ENCODE results near the gene MESP2.

The MESP2 gene

GRCh38 chr15:89749526-89749925, 26.6 kb upstream of the MESP2 start:
- TF ChIP-seq ZNF274 (IDR thresholded peaks at IDR 0.05; ENCODE audit: low read depth, low read length) = no peak
- no peak overlapping the region for H3K4me3 ChIP-seq (ENCODE audit: low read length)

GRCh38 chr15:89749951-89750559, 26.1 kb upstream of the MESP2 start:
- peak overlapping the region; percentile 2; the same call in 1 of the 2 replicates for H3K4me3 ChIP-seq (ENCODE audit: low read length)
- TF ChIP-seq ZNF274 (IDR thresholded peaks at IDR 0.05; ENCODE audit: low read depth, low read length) = no peak

DNA sequence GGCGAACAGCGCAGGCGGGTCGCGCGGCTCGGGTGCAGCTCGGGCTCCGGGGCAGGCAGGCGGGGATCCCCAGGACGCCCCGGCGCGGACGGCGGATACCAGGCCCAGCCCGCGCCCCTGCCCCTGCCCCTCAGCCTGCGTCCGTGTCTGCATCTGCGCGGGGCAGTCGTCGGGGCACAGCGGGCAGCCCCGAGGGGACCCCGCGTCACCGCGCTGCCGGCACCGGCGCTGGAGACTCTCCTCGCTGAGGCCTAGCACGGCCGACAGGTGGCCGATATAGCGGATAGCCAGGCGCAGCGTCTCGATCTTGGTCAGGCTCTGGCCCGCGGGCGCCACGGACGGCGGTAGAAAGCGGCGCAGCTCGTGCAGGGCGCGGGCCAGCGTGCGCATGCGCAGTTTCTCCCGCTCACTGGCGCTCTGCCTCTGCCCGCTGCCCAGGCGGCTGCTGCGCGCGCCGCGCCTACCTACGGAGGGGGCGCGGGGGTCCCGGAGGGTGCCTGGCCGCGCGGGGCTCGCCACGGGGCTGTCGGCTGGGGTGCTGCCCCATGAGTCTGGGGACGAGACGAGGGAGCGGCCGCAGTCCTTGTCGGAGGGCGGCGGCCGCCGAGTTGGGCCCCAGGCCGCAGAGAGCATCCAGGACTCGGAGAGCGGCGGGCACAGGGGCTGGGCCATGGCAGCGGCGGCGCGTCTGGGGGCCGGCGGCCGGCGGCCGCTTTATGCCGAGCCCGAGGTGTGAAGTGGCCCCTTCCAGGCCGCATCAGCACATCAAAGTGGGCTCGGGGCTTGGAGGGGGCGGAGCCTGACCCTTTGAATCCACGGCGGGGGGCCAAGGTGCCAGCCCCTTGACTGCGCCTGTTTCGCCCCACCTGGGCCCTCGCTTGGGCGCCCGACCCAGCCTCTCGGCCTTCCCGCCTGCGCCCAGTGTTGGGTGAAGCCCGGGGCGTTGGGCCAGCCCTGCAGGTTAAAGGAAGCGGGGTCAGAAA, 25.3 kb upstream of the MESP2 start, which contains the start of gene MESP1:
MESP1 (minus strand) TSS at position 690 of the 983 bp plus-strand sequence; CDS start at position 672, 18 bp downstream.
- no peak for TF ChIP-seq ZNF274 (IDR thresholded peaks at IDR 0.05; ENCODE audit: low read depth, low read length)
- H3K4me3 ChIP-seq (ENCODE audit: low read length) = peak within 1 kb of the TSS; percentile 58; the same call in 1 of the 2 replicates

DNA sequence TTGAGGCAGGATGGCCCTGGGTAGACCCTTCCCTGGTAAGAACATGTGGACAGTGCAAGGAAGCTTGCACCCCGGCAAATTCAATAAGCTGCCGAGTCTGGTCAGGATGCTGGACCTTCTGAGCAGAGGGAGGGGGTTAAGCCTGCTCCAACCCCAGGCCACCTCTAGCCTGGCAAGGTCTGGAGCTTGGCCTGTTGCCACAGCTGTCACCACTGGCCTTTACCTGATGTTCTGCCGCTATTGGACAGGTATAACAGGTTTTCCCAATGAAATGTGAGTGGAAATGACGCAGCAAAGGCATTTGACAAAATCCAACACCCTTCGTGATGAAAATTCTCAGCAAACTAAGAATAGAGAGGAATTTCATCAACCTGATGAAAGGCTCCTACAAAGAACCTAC, 24.4 kb upstream of the MESP2 start:
- H3K4me3 ChIP-seq (ENCODE audit: low read length) = no peak overlapping the region
- TF ChIP-seq ZNF274 (IDR thresholded peaks at IDR 0.05; ENCODE audit: low read depth, low read length) = no peak

GRCh38 chr15:89753855-89754254, 22.3 kb upstream of the MESP2 start:
- no peak for TF ChIP-seq ZNF274 (IDR thresholded peaks at IDR 0.05; ENCODE audit: low read depth, low read length)
- H3K4me3 ChIP-seq (ENCODE audit: low read length) = no peak overlapping the region

- no peak overlapping the region for H3K4me3 ChIP-seq (ENCODE audit: low read length)
- no peak for TF ChIP-seq ZNF274 (IDR thresholded peaks at IDR 0.05; ENCODE audit: low read depth, low read length)
These were observed 21.6 kb upstream of the MESP2 start for GRCh38 chr15:89754361-89755154.

- no peak overlapping the region for H3K4me3 ChIP-seq (ENCODE audit: low read length)
- no peak for TF ChIP-seq ZNF274 (IDR thresholded peaks at IDR 0.05; ENCODE audit: low read depth, low read length)
These were observed 20.4 kb upstream of the MESP2 start for GRCh38 chr15:89755701-89756100.

DNA sequence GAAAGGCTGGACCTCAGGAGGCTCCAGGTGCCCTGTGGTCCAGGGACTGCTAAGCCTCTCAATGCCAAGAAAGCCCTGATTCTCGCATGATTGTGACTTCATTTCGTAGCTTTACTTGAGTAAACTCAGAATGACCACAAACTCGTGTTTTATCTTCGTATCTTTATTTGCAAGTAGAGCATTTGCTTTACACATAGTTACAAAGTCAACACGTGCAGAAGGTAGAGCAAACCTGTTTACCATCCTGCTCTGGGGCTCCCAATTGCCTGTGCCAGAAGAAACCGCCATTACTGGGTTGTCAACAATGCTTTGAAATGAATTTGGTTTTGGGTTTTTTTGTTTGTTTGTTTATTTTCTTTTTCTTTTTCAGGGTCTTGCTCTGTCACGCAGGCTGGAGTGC, 19.2 kb upstream of the MESP2 start:
- no peak overlapping the region for H3K4me3 ChIP-seq (ENCODE audit: low read length)
- TF ChIP-seq ZNF274 (IDR thresholded peaks at IDR 0.05; ENCODE audit: low read depth, low read length) = no peak

DNA sequence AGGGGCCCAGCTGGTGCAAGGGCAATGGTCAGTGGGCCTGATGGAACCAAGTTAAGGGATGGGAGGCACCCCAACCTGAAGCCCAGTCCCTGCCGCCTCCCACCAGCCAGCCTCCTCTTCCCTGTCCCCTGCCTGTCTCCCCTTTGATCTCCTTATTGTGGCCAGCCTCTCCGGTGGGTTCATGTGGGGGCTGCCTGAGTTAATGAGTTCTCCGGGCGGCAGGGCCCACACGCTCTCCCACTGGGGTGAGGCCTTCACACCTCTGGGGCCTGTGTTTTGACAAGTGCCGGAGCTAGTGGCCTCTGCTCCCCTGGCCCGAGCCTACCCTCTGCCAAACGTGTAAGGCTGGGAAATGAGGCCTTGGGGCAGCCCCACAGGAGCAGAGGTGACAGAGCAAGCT, 17.8 kb upstream of the MESP2 start:
- no peak for TF ChIP-seq ZNF274 (IDR thresholded peaks at IDR 0.05; ENCODE audit: low read depth, low read length)
- H3K4me3 ChIP-seq (ENCODE audit: low read length) = no peak overlapping the region

GRCh38 chr15:89758981-89759380, 17.2 kb upstream of the MESP2 start:
- H3K4me3 ChIP-seq (ENCODE audit: low read length) = no peak overlapping the region

DNA sequence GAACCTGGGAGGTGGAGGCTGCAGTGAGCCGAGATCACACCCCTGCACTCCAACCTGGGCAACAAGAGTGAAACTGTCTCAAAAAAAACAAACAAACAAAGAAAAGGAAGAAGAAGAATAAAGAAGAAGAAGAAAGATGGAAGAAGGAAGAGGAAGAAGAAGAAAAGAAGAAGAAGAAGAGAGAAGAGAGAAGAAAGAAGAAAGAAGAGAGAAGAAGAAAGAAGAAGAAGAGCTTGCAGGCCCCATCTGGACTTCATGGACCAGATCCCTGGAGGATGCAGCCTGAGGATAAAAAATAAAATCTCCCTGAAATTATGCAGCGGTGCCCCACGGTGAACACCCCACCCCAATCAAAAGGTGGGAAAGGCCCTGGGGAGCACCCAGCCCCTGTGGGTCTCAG, 16.3 kb upstream of the MESP2 start:
- TF ChIP-seq ZNF274 (IDR thresholded peaks at IDR 0.05; ENCODE audit: low read depth, low read length) = no peak

More at GRCh38 chr15:89758981-89759380, 17.2 kb upstream of the MESP2 start:
- TF ChIP-seq ZNF274 (IDR thresholded peaks at IDR 0.05; ENCODE audit: low read depth, low read length) = no peak

GRCh38 chr15:89760303-89761008, 15.7 kb upstream of the MESP2 start:
- no peak for TF ChIP-seq ZNF274 (IDR thresholded peaks at IDR 0.05; ENCODE audit: low read depth, low read length)
- no peak overlapping the region for H3K4me3 ChIP-seq (ENCODE audit: low read length)

More for the DNA sequence above, 16.3 kb upstream of the MESP2 start:
- H3K4me3 ChIP-seq (ENCODE audit: low read length) = no peak overlapping the region

DNA sequence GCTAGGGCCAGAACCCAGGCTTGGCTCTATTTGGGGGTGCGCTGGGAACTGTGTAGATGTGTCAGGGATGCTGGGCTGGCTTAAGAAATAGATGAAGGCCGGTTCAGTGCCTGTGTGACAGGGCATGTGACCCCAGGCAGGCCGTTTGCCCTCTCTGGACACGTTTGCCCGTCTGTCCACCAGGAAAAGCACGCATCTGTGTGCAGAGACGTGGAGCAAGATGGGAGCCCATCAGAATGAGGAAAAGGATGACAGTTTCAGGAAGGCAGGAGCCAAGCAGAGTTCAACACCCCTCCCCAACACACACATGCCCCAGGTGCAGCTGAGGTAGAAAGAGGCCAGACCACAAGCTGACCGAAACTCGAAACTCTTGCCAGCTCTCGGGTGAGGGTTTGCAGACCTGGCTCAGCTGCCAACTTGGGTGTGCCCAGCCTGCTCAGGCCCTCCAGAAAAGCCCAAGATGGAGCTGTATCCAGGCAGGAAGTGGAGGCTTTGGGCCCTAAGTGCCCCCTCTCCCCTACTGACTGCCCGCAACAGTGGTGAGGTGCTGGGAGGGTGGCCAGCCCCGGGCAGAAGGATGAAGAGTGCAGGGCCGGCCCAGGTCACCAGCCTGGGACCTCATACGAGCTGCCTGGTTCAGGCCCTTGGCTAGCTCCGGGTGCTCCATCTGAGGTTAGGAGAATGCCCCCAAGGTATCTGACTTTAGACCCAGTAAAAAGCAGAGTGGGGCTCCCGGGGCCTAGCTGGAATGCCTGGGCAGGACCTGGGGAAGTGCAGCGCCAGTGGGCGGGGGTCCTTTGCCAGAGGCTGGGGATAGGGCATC, 14.9 kb upstream of the MESP2 start:
- H3K4me3 ChIP-seq (ENCODE audit: low read length) = no peak overlapping the region
- TF ChIP-seq ZNF274 (IDR thresholded peaks at IDR 0.05; ENCODE audit: low read depth, low read length) = no peak

Data from GM08714 (cell line).